C4-2B (cell line): ENCODE results near the gene EXOC6B.

Experiments
- H3K27ac ChIP-seq: fragments of 450-650 bp; 2 replicates; pipeline ENCODE4 v1.5.1; 2017
- ZFX ChIP-seq: fragments of 450-650 bp; IDR thresholded peaks from 2 replicates; pipeline ENCODE4 v1.6.1; 2017
- TF ChIP-seq, protein P1 (sequence below): fragments of 450-650 bp; conservative IDR thresholded peaks from 2 replicates; pipeline ENCODE4 v1.5.1; 2017; ENCODE audit warnings: mild to moderate bottlenecking

The EXOC6B gene

DNA sequence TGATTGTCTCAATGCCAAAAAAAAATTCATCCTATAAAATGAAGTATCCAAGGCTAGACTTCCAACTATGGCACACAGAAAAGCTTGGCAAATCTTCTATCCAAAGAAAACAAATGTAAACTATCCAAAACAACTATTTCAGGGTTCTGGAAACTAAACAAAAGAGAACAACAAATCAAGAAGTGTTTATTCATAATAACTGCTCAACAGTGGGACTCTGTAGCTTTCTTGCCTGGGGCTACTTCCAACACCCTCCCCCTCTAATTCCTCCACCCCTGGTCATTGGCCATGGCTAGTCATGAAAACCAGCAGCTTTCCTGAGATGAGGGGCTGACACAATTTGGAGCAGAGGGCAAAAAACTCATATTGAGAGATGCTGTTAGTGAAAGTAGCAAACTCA is 107.0 kb downstream of the EXOC6B start:
- TF ChIP-seq, protein P1, sequence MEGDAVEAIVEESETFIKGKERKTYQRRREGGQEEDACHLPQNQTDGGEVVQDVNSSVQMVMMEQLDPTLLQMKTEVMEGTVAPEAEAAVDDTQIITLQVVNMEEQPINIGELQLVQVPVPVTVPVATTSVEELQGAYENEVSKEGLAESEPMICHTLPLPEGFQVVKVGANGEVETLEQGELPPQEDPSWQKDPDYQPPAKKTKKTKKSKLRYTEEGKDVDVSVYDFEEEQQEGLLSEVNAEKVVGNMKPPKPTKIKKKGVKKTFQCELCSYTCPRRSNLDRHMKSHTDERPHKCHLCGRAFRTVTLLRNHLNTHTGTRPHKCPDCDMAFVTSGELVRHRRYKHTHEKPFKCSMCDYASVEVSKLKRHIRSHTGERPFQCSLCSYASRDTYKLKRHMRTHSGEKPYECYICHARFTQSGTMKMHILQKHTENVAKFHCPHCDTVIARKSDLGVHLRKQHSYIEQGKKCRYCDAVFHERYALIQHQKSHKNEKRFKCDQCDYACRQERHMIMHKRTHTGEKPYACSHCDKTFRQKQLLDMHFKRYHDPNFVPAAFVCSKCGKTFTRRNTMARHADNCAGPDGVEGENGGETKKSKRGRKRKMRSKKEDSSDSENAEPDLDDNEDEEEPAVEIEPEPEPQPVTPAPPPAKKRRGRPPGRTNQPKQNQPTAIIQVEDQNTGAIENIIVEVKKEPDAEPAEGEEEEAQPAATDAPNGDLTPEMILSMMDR: no peak
- TF ChIP-seq ZFX: no peak
- peak overlapping the region; percentile 60 for H3K27ac ChIP-seq

DNA sequence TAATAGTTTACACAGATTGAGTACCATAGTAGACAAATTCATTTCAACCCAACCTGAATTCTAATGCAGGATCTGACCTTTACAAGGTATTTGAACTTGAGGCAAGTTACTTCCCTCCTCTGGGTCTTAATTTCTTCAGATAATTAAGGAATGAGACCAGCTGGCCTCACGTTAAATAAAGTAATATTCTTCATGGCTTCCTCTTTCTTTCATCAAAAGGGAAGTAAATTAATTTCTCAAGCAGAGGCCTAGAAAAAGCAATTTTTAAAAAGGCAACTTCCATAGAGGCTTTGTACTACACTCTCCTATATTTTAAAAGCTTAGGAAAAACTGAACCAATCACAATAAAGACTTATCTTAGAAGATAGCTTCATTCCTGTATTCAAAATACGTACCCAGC is 109.2 kb downstream of the EXOC6B start:
- no peak overlapping the region for H3K27ac ChIP-seq
- TF ChIP-seq ZFX: no peak
- TF ChIP-seq, protein P1: no peak

DNA sequence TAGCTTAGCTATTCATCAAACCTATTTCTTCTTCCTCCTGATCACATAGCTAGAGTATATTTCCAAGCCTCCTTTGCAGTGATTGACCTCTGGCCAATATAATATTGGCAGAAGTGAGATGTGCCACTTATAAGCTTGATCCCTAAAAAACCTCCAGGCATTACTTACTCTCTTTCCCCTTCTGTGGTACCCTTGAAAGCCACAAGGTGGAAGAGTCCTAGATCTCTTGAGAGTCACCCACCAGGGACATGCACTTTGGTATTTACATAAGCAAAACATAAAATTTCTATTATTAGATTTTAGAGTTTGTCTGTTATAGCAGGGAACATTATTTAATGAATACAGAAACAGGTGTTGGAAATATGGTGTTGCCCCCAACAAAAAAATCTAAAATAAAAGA is 112.0 kb downstream of the EXOC6B start:
- TF ChIP-seq, protein P1: peak; percentile 21; the same call in 1 of the 2 replicates
- no peak for TF ChIP-seq ZFX
- no peak overlapping the region for H3K27ac ChIP-seq

DNA sequence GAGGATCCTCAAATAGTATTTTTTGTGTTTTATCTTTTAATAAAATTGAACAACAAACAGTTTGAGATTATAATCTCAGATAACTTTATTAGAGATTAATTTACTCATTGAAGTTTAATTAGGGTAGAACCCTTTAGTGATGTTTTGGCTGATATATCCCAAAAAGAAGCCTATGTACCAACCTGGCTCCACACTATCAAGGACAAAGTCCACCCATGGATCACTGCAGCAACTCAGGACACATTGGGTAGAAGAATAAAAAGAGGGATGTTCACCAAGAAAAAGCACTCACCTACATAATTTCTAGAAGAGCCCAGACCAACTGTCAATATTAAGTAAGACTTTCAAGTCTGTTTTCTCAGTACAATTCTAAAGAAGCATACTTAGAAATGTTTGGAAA is 112.9 kb downstream of the EXOC6B start:
- H3K27ac ChIP-seq: no peak overlapping the region
- no peak for TF ChIP-seq ZFX
- TF ChIP-seq, protein P1: no peak

DNA sequence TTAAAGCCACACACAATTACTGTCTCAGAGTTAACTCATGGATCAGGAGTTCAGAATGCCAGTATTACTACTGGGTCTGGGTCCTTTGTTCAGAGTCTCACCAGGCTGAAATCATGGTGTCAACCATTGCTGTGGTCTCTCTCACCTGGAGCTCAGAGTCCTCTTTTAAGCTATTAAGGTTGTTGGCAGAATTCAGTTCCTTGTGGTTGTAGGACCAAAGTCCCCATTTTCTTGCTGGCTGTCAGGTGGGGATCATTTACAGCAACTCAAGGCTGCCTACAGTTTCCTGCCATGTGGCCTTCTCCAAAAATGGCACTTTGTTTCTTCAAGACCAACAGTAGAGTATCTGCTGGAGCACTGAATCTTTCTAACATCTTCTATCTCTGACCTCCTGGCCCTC is 113.5 kb downstream of the EXOC6B start:
- no peak for TF ChIP-seq ZFX
- TF ChIP-seq, protein P1: no peak
- H3K27ac ChIP-seq: no peak overlapping the region

DNA sequence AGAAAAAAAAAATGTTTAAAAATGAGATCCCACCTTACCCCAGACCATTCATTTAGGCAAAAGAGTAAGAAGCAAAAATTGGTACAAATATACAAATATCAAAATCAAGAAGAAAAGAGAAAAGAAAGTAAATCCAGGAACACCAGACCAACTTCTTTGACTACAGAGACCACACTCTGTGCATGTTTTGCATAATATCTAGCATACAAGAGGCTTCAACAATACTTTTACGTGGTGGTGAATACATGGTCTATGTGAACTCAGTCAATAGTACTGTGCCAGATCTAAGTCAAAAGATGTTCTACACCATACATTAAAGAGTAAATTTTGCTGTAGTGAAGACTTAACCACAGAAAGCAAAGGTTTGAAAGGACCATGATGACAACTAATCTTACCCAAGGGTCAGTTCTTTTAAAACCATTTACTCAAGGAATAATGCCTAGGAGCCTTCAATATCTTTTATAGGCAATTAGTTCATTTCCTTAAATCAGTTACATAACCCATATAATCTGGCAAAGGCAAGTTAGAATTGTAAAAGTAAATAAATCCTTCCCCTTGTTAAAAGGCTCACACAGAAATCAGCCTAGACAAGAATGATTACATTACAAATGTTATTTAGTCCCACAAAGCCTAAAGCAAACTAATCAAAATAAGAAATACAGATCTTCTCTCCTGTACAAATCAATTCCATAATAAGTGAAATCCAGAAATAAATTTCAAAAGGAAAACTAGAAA is 115.2 kb downstream of the EXOC6B start:
- TF ChIP-seq ZFX: no peak
- TF ChIP-seq, protein P1: no peak
- no peak overlapping the region for H3K27ac ChIP-seq

DNA sequence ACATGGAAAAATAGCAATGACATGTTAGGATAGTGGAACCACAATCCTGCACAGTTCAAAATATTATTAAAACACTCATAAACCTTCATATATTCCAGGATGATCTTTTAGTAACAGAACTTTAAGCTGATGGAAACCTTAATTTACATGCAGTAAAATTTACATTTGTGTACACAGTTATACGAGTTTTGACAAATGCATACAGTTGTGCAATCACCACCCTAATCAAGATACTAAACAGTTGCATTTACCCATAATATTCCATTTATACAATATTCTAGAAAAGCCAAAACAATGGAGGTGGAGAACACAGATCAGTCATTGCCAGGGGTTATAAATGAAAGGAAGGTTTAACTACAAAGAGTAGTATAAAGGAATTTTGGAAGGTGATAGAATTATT is 117.6 kb downstream of the EXOC6B start:
- TF ChIP-seq, protein P1: no peak
- no peak for TF ChIP-seq ZFX
- no peak overlapping the region for H3K27ac ChIP-seq
